IPS-11a (cell line): ENCODE data around the gene PTH.

Experiments
- H3K4me3 ChIP-seq: one replicate; pipeline ENCODE4 v1.5.1; 2013; ENCODE audit warnings: low read depth, low read length, control low read depth

Gene PTH

GRCh38 chr11:13450832-13451397 is 44.9 kb downstream of the PTH start:
- no peak overlapping the region for H3K4me3 ChIP-seq

GRCh38 chr11:13449522-13449921 is 46.3 kb downstream of the PTH start:
- H3K4me3 ChIP-seq, result no peak overlapping the region

DNA sequence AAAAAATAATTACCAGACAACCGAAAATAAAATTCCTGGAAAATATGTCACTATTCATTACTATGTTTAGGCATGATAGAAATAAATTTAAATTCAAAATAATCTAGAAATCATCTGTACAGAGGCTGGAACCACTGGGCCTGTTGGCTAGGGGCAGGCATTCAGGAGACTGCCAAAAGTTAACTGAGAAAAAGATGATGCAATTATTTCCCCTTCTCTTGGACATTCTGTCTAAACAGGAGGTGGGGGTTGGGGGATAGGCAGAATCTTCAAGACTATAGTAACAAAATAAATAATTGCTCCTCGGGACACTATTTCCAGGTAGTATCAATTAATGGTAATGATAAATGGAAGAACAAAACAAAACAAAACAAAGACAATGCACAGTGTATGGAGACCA is 46.9 kb downstream of the PTH start:
- no peak overlapping the region for H3K4me3 ChIP-seq

DNA sequence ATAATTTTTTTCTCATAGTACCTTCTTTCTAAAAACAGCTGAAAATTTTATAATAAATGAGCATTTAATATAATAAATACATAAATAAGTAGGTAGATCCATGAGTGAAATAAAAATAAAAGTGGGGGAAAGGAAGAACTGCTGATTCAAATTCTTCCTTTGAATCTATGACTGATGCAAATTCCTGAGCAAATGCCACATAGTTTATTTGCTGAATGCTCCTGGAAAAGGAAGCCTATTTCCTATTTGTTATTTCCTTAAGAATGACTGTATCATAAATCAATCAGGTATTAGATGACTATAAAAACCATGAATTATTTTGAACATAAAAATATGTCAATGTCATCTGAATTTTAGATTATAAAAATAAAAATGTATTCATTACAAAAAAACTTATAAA is 49.4 kb downstream of the PTH start:
- H3K4me3 ChIP-seq, result no peak overlapping the region

DNA sequence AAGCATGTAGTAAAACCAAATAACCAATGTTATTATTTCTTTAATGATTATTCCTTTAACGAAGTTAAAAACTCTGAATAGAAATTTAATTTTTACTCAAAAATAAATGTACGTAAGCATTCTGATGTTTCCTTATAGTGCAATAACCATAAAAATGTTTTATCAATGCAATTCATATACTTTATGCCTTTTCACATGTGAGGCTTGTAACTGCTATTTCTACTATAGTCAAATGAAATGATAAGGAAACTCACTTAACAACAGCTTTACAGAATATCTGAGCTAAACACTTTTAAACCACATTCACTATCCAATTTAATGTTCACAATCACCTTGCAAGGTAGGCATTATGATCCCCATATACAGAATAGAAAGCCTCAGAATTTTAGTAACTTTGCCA is 50.2 kb downstream of the PTH start:
- no peak overlapping the region for H3K4me3 ChIP-seq
